ENCODE results near the gene XRN2. TPM values are rescaled to one million over a fixed set of nuclear protein-coding genes. Genes with fewer than 3 reads are reported as not detected.

XRN2 gene
- total RNA-seq, 1 experiment from 2014 or later: 122 TPM

GRCh38 chr20:21278829-21279228 is 24.3 kb upstream of the XRN2 start:
- no peak overlapping the region for H3K27ac ChIP-seq (ENCODE audit: low read depth, low read length, poor library complexity, severe bottlenecking)
- no peaks in the 10 kb centered on the region for H3K36me3 ChIP-seq (ENCODE audit: insufficient read depth, low read length, poor library complexity, severe bottlenecking)
- TF ChIP-seq CTCF (conservative IDR thresholded peaks at IDR 0.05; ENCODE audit: low read depth, low read length) (no peak), EZH2 (IDR thresholded peaks at IDR 0.05; ENCODE audit: borderline replicate concordance, low read depth, low read length, poor library complexity, severe bottlenecking) (no peak)
- no TSS peak for BruUV-seq (replicated peaks)
- no peak overlapping the region for H3K4me3 ChIP-seq (ENCODE audit: low read depth, low read length, poor library complexity, severe bottlenecking)
- ChIA-PET POLR2A (ENCODE audit: low non-redundant PET) (no interaction called here), CTCF (no interaction called here)
- H3K4me1 ChIP-seq (ENCODE audit: insufficient read depth, low read length, poor library complexity, severe bottlenecking): no peaks in the 10 kb centered on the region
- H3K9me3 ChIP-seq (ENCODE audit: low read depth, low read length, poor library complexity, severe bottlenecking): no peaks in the 10 kb centered on the region
- DNase-seq (ENCODE audit: low spot score): no peak
- intact Hi-C loops (cut with micrococcal nuclease; ENCODE audit: unreplicated experiment): no loop called here
- H3K27me3 ChIP-seq (replicated peaks; ENCODE audit: insufficient read depth, low read depth, low read length, poor library complexity): no peaks in the 10 kb centered on the region

GRCh38 chr20:21279706-21280521 is 23.2 kb upstream of the XRN2 start:
- no peaks in the 10 kb centered on the region for H3K9me3 ChIP-seq (ENCODE audit: low read depth, low read length, poor library complexity, severe bottlenecking)
- intact Hi-C loops (cut with micrococcal nuclease; ENCODE audit: unreplicated experiment): no loop called here
- ChIA-PET POLR2A (ENCODE audit: low non-redundant PET) (no interaction called here), CTCF (no interaction called here)
- H3K36me3 ChIP-seq (ENCODE audit: insufficient read depth, low read length, poor library complexity, severe bottlenecking): no peaks in the 10 kb centered on the region
- no peak for DNase-seq (ENCODE audit: low spot score)
- BruUV-seq (replicated peaks): no TSS peak
- TF ChIP-seq EZH2 (IDR thresholded peaks at IDR 0.05; ENCODE audit: borderline replicate concordance, low read depth, low read length, poor library complexity, severe bottlenecking) (no peak), CTCF (conservative IDR thresholded peaks at IDR 0.05; ENCODE audit: low read depth, low read length) (no peak)
- no peaks in the 10 kb centered on the region for H3K27me3 ChIP-seq (replicated peaks; ENCODE audit: insufficient read depth, low read depth, low read length, poor library complexity)
- H3K4me1 ChIP-seq (ENCODE audit: insufficient read depth, low read length, poor library complexity, severe bottlenecking): no peaks in the 10 kb centered on the region
- no peak overlapping the region for H3K4me3 ChIP-seq (ENCODE audit: low read depth, low read length, poor library complexity, severe bottlenecking)
- no peak overlapping the region for H3K27ac ChIP-seq (ENCODE audit: low read depth, low read length, poor library complexity, severe bottlenecking)

- no TSS peak for BruUV-seq (replicated peaks)
- POLR2A ChIA-PET (ENCODE audit: low non-redundant PET): no interaction called here
- H3K9me3 ChIP-seq (ENCODE audit: low read depth, low read length, poor library complexity, severe bottlenecking): no peaks in the 10 kb centered on the region
- no peak for TF ChIP-seq EZH2 (IDR thresholded peaks at IDR 0.05; ENCODE audit: borderline replicate concordance, low read depth, low read length, poor library complexity, severe bottlenecking)
- TF ChIP-seq CTCF (conservative IDR thresholded peaks at IDR 0.05; ENCODE audit: low read depth, low read length): no peak
- no peak overlapping the region for H3K4me3 ChIP-seq (ENCODE audit: low read depth, low read length, poor library complexity, severe bottlenecking)
- no peaks in the 10 kb centered on the region for H3K4me1 ChIP-seq (ENCODE audit: insufficient read depth, low read length, poor library complexity, severe bottlenecking)
- CTCF ChIA-PET: no interaction called here
- no peak for DNase-seq (ENCODE audit: low spot score)
- no peaks in the 10 kb centered on the region for H3K27me3 ChIP-seq (replicated peaks; ENCODE audit: insufficient read depth, low read depth, low read length, poor library complexity)
- no peaks in the 10 kb centered on the region for H3K36me3 ChIP-seq (ENCODE audit: insufficient read depth, low read length, poor library complexity, severe bottlenecking)
- intact Hi-C loops (cut with micrococcal nuclease; ENCODE audit: unreplicated experiment): no loop called here
- H3K27ac ChIP-seq (ENCODE audit: low read depth, low read length, poor library complexity, severe bottlenecking): no peak overlapping the region
Observed at GRCh38 chr20:21280522-21281016, 22.6 kb upstream of the XRN2 start.

Measured in A673 (cell line).